ENCODE measurements around the gene KCNMB1.

- TF ChIP-seq CTCF (IDR thresholded peaks at IDR 0.05 in 4 of 5, conservative IDR thresholded peaks at IDR 0.05 in 1 of 5) (no peak), POLR2A (IDR thresholded peaks at IDR 0.05) (no peak)
These were observed 25.5 kb downstream of the KCNMB1 start for GRCh38 chr5:170363671-170364070.
